ENCODE results near the gene RPS6KC1.
"Not testable (repeated sequence)": the region's sequence is repeated elsewhere in the genome, so short reads cannot be mapped to it uniquely, and the experiment has no call there.

The RPS6KC1 gene

GRCh38 chr1:213103377-213104306 lies 52.6 kb downstream of the RPS6KC1 start:
- in situ Hi-C loops (cut with MboI; ENCODE audit: low sequenced_read_pairs), result no loop called here

GRCh38 chr1:213104604-213105003 lies 53.6 kb downstream of the RPS6KC1 start:
- in situ Hi-C loops (cut with MboI; ENCODE audit: low sequenced_read_pairs), result no loop called here

GRCh38 chr1:213106298-213106697 lies 55.3 kb downstream of the RPS6KC1 start:
- in situ Hi-C loops (cut with MboI; ENCODE audit: low sequenced_read_pairs), result no loop called here

- in situ Hi-C loops (cut with MboI; ENCODE audit: low sequenced_read_pairs), result no loop called here
These were observed 56.6 kb downstream of the RPS6KC1 start for GRCh38 chr1:213107613-213108012.

GRCh38 chr1:213110349-213111300 lies 59.6 kb downstream of the RPS6KC1 start:
- in situ Hi-C loops (cut with MboI; ENCODE audit: low sequenced_read_pairs), result no loop called here

- in situ Hi-C loops (cut with MboI; ENCODE audit: low sequenced_read_pairs), result no loop called here
These were observed 60.5 kb downstream of the RPS6KC1 start for GRCh38 chr1:213111502-213111901.

- in situ Hi-C loops (cut with MboI; ENCODE audit: low sequenced_read_pairs), result not testable (repeated sequence)
These were observed 61.7 kb downstream of the RPS6KC1 start for GRCh38 chr1:213112723-213113122.

- in situ Hi-C loops (cut with MboI; ENCODE audit: low sequenced_read_pairs), result not testable (repeated sequence)
These were observed 66.7 kb downstream of the RPS6KC1 start for GRCh38 chr1:213117699-213118180.

GRCh38 chr1:213119794-213120193 lies 68.8 kb downstream of the RPS6KC1 start:
- in situ Hi-C loops (cut with MboI; ENCODE audit: low sequenced_read_pairs), result no loop called here

GRCh38 chr1:213120386-213120785 lies 69.3 kb downstream of the RPS6KC1 start:
- in situ Hi-C loops (cut with MboI; ENCODE audit: low sequenced_read_pairs), result no loop called here

GRCh38 chr1:213120961-213121360 lies 69.9 kb downstream of the RPS6KC1 start:
- in situ Hi-C loops (cut with MboI; ENCODE audit: low sequenced_read_pairs), result no loop called here

GRCh38 chr1:213122514-213122929 lies 71.5 kb downstream of the RPS6KC1 start:
- in situ Hi-C loops (cut with MboI; ENCODE audit: low sequenced_read_pairs), result no loop called here

- in situ Hi-C loops (cut with MboI; ENCODE audit: low sequenced_read_pairs), result no loop called here
These were observed 72.0 kb downstream of the RPS6KC1 start for GRCh38 chr1:213123087-213123486.

GRCh38 chr1:213123536-213123935 lies 72.5 kb downstream of the RPS6KC1 start:
- in situ Hi-C loops (cut with MboI; ENCODE audit: low sequenced_read_pairs), result no loop called here

GRCh38 chr1:213124590-213124989 lies 73.5 kb downstream of the RPS6KC1 start:
- in situ Hi-C loops (cut with MboI; ENCODE audit: low sequenced_read_pairs), result no loop called here

GRCh38 chr1:213125643-213126042 lies 74.6 kb downstream of the RPS6KC1 start:
- in situ Hi-C loops (cut with MboI; ENCODE audit: low sequenced_read_pairs), result no loop called here

GRCh38 chr1:213127074-213127473 lies 76.0 kb downstream of the RPS6KC1 start:
- in situ Hi-C loops (cut with MboI; ENCODE audit: low sequenced_read_pairs), result no loop called here

GRCh38 chr1:213131851-213132655 lies 81.0 kb downstream of the RPS6KC1 start:
- in situ Hi-C loops (cut with MboI; ENCODE audit: low sequenced_read_pairs), result no loop called here

- in situ Hi-C loops (cut with MboI; ENCODE audit: low sequenced_read_pairs), result no loop called here
These were observed 84.5 kb downstream of the RPS6KC1 start for GRCh38 chr1:213135572-213135971.

GRCh38 chr1:213136190-213136917 lies 85.3 kb downstream of the RPS6KC1 start:
- in situ Hi-C loops (cut with MboI; ENCODE audit: low sequenced_read_pairs), result no loop called here

Measured in HL-60/S4 treated with retinoic acid at 250 ng/mL for 4 days and 3 days (cell line).